HG02763 (cell line): ENCODE results near the gene CCDC51.
"Not testable (repeated sequence)": the region's sequence is repeated elsewhere in the genome, so short reads cannot be mapped to it uniquely, and the experiment has no call there.

Experiments used
- ATAC-seq: cut with Tn5 transposase; IDR thresholded peaks from one replicate; pipeline ENCODE4 v1.9.1; 2021; ENCODE audit warnings: mild to moderate bottlenecking, moderate library complexity; ENCODE audit not compliant: unreplicated experiment

Gene CCDC51

DNA sequence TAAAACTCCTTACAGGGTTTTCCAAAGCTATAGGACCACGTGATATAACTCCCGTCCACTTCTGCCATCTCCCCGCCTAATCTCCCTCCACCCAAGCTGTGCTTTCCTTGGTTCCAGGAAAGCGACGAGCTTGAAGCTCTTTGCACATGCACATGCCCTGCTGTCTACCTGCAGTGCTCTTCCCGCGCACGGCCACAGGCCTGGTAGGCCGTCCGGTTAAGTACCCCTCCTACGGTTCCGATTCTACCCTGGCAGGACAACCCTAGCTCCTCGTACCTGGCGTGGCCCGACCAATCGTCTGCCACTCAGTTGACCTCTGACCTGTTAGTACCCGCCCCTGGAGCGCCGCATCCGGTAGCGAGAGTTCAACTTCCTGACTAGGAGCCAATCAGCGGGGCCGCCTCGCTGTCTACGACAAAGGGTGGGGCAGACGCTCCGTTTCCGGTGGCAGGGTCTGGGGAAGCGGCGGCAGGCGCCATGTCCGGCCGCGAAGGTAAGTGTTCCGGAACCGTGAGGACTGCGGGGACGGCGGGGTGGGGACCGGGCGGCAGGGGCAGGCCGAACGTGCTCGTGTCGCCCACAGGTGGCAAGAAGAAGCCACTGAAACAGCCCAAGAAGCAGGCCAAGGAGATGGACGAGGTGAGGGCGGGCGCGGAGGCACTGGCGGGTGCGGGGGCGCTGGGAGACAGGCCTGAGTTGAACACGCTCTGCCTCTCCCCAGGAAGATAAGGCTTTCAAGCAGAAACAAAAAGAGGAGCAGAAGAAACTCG, at the start of gene CCDC51, which contains the start of gene TMA7:
TSS of gene CCDC51 (minus strand) at position 300 of the 770 bp plus-strand sequence. CDS start 4,991 bp downstream, outside the sequence.
TSS of gene TMA7 (plus strand) at position 438 of the 770 bp plus-strand sequence. CDS start at position 478, 40 bp downstream.
- peak; percentile 94 for ATAC-seq

DNA sequence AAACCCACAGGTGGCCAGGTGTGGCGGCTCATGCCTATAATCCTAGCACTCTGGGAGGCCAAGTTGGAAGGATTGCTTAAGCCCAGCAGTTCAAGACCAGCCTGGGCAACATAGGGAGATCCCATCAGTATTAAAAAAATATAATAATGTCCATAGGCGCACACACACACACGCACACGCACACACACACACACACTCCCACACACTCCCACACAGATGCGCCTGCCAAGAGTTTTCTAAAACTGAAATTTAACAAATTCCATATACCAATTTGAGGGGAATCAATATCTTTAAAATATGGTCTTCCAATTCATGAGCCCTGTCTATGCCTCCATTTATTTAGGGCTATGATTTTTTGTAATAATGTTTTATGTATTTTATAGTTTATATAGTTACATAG, 47.0 kb upstream of the CCDC51 start:
- no peak for ATAC-seq

GRCh38 chr3:48482822-48483221, 42.9 kb upstream of the CCDC51 start:
- ATAC-seq, result not testable (repeated sequence)

GRCh38 chr3:48480891-48481290, 41.0 kb upstream of the CCDC51 start:
- not testable (repeated sequence) for ATAC-seq

DNA sequence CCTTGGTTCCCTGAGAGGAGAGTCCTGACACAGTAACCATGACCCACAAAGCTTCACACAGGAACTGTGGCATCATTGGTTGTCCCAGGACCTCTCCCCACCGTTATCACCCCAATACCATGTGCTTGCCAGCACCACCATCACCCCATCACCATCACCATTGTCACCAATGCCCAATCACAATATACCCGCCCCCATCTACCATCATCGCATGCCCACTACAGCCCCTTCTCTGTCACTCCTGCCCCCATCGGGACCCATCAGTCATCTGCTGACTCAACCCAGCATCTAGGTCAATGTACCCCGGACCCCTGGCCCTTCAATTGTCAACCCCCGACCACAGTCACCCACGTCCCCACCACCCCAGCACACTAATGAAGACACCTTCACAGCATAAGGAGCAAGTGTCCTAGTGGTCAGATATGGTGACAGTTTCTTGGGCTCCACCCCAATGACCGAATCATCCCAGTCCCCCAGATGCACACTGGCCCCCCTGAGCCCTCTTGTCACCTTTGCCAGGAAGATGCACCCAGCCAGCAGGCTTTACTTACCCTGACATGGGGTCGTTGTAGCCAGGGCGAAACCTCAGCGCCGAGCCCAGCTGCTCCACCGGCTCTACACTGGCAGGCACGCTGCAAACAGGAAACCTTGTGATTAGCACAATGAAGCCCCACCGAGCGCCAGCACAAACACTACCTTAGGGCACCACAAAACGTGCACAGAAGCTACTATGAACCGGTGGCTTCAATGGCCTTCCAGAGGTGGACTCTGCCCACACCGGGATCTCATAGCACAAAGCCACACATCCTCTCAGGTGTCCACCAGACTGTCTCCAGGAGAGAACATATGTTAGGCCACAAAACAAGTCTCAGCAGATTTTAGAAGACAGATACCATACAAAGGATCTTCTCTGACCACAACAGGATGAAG, 39.0 kb upstream of the CCDC51 start:
- no peak for ATAC-seq

GRCh38 chr3:48477959-48478520, 38.1 kb upstream of the CCDC51 start:
- ATAC-seq, result no peak

GRCh38 chr3:48476426-48477053, 36.6 kb upstream of the CCDC51 start:
- no peak for ATAC-seq

GRCh38 chr3:48475188-48475587, 35.3 kb upstream of the CCDC51 start:
- no peak for ATAC-seq

DNA sequence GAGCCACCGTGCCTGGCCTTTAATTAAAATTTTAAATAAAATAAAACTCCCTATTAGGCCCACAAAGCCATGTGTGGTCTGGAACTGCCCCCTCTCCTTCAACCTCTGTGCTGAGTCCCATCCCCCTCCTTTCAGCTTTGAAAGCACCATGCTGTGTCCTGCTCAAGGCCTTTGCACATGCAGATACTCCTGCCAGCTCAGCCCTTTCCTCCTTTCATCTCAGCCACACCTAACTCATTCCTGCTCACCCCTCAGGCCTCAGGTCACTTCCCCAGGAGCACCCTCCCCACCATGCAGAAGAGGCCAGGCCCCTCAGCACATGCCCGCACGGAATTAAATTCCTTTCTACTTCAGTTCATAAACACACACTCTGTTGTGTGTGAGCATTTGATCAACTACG, 34.7 kb upstream of the CCDC51 start:
- no peak for ATAC-seq

DNA sequence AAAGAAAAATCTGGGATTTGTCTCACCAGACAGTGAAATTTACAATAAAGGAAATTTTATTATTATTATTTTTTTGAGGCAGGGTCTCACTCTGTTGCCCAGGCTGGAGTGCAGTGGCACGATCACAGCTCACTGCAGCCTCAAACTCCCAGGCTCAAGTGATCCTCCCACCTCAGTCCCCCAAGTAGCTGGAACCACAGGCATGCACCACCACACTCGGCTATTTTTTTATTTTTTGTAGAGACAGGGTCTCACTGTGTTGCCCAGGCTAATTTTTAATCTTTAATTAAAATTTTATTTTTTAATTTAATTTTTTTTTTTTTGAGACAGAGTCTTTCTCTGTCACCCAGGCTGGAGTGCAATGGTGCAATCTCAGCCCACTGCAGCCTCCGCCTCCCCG, 34.1 kb upstream of the CCDC51 start:
- not testable (repeated sequence) for ATAC-seq

DNA sequence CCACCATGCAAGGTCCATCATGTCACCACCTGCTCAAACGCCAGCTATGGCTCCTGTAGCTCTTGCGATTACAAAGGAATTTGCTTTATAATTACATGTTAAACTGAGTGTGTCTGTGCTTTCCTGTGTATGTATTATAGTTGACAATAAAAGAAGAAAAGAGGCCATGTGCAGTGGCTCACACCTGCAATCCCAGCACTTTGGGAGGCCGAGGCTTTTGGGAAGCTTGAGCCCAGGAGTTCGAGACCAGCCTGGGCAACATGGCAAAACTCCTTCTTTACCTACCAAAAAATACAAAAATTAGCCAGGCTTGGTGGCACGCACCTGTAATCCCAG, 33.7 kb upstream of the CCDC51 start:
- no peak for ATAC-seq

DNA sequence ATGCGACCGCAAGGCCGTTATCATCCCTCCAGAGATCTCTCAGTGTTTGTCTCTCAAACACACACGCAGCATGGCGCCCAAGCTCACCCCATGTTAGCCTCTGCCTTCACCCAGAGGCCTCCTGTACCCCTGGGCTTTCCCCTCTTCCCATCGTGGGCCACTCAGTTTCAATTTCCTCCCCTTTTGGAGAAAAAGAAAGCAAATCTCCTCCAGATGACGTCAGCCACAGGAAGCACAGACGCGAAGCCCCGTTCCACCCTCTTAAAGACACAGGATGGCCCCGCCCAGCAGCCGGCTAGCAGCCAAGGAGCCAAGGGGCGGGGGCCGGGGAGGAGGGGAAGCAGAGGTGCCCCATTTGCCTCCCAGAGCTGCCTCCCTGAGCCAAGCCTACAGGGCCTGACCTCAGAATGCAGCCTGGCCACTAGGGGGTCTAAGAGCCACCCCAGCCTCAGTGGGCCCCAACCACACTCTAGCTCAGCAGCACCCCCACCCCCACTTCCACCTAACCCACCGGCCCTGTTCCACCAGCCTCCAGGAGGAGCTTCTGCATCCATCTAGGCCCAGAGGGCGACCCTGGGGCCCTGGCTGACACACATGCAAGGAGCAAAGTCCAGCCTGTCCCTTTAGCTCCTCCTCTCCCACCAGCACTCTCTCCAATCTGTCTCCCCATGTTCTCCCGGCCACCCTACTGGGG, 33.2 kb upstream of the CCDC51 start:
- ATAC-seq, result peak; percentile 81

DNA sequence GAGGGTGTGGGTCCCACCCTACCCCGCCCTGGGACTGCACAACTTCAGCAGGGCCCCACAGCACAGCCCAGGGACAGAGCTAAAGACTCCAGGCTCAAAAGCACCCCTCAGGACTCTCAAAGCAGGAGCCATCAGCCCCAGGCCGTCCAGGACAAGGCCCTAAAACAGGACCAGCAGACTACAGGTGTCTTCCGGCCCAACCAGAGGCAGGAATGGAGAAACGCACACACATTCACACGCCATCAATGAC, 32.7 kb upstream of the CCDC51 start:
- no peak for ATAC-seq

DNA sequence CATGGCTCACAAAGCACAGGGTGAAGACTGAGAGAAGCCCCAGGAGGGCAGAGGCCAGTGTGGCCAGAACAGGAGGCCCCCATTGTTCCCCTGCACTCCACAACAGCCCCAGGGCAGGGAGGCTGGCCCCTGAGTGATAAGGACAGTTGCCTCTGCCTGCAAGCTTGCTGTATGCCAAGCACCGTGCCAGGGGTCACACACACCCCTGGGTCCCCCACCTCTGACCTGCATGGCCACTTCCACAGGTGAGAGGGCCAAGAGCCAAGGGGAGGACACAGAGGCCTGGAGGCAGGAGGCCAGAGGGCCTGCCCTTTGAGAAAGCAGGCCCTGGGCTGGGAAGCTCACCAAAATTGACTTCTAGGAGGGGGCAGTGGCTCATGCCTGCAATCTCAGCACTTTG, 30.4 kb upstream of the CCDC51 start:
- no peak for ATAC-seq

DNA sequence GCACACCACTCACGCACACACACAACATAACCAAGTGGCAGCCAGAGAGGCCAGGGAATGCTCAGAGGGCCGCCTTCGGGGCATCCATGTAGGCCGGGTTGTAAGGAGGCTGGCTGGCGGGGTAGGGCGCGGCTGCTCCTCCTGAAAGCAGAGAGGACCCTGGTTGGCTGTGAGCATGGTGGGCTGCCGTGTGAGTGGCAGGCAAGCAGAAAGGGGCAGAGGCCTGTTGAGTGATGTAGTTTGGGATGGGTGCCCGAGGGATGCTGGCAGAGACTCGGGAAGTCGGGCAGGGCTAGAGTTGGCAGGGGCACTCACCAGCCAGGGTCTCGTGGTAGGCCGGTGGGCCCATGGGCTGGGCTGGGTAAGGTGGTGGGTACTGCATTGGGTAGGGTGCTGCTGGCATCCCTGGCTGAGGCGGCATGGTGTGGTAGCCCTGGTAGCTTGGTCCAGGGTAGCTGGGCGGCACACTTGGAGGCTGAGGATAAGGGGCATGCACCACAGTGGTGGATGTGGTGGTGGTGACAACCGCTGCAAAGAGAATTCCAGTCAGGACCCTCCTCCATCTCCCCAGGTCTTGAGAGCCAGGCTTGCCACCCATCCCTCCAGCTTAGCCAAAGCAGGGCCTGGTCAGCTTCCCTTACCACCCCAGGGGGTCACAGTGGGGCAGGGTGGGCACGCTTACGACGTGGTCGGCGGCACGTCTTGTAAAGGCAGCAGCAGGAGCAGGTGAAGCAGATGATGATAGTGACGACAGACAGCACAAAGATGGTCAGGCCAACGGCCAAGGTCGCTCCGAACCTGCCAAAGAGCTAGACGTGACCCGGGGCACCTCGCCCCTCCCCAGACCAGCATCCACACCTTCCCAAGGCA, 29.4 kb upstream of the CCDC51 start:
- ATAC-seq, result no peak

DNA sequence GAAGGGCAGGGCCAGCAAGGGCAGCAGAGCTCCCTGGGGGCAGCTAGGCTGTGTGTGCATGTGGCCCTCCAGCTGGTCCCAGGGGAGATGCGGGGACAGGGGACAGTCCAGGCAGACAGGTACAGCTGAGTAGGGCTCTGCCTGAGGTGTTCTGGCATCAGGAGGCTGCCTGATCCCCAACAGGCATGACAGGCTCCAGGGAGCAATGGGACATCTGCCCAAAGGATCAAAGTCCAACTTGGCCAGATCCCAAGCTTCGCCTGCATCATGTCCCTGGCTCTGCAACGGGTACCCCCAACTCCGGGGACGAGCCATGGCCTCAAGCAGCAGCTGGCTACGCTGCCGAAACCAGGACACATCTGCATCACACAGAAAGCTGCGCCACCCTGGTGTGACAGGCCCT, 28.4 kb upstream of the CCDC51 start:
- no peak for ATAC-seq

DNA sequence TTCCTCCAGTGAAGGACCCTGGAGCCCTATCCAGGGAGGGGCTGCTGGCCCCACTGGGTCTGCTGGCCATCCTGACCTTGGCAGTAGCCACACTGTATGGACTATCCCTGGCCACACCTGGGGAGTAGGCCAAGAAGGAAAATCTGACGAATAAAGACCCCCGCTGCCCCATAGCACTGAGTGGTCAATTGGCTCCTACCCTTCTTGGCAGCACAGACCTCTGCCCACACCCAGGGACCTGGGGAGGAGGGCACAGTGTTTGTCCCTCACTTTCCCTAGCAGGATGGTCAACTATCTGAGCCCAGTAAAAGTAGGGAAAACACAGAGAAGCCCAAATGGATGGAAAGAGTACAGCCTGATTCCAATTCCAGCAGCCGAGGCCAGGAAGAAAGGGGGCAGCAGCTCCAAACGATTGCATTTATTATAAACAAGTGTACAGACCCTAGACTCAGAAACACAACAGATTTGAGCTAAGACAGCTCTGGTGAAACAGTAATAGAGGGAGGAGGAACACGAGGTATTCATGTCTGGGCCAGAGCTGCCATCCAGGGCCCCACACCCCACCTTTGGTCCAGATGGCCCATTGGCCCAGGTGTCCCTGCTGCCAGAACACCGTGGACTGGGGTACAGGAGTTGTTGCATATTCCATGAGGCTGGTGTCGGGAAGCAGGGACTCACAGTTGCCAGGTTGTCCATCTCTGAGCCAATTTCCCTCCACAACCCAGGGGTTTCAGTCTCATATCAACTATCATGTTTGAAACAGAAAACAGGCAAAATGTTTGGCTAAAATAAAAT, 27.8 kb upstream of the CCDC51 start:
- ATAC-seq, result no peak

DNA sequence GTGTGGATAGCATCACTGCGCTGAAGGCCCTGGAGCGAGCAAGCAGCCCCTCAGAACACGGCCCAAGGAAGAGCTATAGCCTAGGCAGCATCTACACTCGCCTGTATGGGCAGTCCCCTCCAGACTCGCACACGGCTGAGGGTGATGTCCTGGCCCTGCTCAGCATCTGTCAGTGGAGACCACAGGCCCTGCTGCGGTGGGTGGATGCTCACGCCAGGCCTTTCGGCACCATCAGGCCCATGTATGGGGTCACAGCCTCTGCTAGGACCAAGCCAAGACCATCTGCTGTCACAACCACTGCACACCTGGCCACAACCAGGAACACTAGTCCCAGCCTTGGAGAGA, 27.2 kb upstream of the CCDC51 start:
- ATAC-seq, result no peak
